Keratinocyte (primary cell): Measurements from ENCODE around the gene CDKN1B.

ENCODE experiments used
- EZH2 ChIP-seq: IDR thresholded peaks from one replicate; pipeline ENCODE4 v1.6.1; 2012; ENCODE audit warnings: inconsistent platforms, mild to moderate bottlenecking, low read length, moderate library complexity
- TF ChIP-seq, protein P1 (sequence below), 3 experiments: IDR thresholded peaks in 1 of 3; conservative IDR thresholded peaks in 1 of 3; optimal IDR thresholded peaks in 1 of 3; 2 replicates in 2 of 3; 3 replicates in 1 of 3; pipeline versions ENCODE3 to v1.5.1; 2011; ENCODE audit warnings: low read length in 3 of 3, mild to moderate bottlenecking in 3 of 3, moderate library complexity in 2 of 3, control low read depth in 1 of 3, inconsistent platforms in 1 of 3; ENCODE audit not compliant: insufficient read depth in 2 of 3; ENCODE audit errors: extremely low read depth in 1 of 3

DNA sequence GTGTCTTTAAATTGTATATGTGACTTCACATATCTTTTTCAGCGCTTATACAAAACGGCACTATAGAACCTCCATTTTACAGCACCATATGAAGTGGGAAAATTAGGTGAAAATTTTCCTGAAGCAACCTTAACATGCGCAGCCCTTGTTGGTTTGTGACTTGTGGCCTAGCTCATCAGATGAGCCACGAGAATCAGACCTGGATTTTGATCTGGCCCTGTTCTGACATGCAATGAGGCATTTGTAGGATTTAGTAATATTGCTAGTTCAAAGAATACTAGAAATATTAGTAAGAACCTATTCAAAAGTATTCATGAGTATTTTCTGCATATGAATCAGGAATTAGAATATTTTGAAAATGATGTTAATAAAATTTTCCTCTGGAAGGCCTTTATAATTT, 2.9 kb downstream of the CDKN1B start:
- TF ChIP-seq EZH2 = no peak
- TF ChIP-seq, protein P1, sequence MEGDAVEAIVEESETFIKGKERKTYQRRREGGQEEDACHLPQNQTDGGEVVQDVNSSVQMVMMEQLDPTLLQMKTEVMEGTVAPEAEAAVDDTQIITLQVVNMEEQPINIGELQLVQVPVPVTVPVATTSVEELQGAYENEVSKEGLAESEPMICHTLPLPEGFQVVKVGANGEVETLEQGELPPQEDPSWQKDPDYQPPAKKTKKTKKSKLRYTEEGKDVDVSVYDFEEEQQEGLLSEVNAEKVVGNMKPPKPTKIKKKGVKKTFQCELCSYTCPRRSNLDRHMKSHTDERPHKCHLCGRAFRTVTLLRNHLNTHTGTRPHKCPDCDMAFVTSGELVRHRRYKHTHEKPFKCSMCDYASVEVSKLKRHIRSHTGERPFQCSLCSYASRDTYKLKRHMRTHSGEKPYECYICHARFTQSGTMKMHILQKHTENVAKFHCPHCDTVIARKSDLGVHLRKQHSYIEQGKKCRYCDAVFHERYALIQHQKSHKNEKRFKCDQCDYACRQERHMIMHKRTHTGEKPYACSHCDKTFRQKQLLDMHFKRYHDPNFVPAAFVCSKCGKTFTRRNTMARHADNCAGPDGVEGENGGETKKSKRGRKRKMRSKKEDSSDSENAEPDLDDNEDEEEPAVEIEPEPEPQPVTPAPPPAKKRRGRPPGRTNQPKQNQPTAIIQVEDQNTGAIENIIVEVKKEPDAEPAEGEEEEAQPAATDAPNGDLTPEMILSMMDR (optimal IDR thresholded peaks at IDR 0.05 in 1 of 3, IDR thresholded peaks at IDR 0.05 in 1 of 3, conservative IDR thresholded peaks at IDR 0.05 in 1 of 3; ENCODE audit: extremely low read depth in 1 of 3, insufficient read depth in 2 of 3, low read length in 3 of 3) = no peak
